Right forelimb (tissue), 1 donor: ENCODE measurements around the gene TSNAX.
"Not testable (repeated sequence)": the region's sequence is repeated elsewhere in the genome, so short reads cannot be mapped to it uniquely, and the experiment has no call there.

Experiments
- DNase-seq: peaks from one replicate; pipeline ENCODE4 v3.0.0-alpha.2; 2018

The TSNAX gene, protein sequence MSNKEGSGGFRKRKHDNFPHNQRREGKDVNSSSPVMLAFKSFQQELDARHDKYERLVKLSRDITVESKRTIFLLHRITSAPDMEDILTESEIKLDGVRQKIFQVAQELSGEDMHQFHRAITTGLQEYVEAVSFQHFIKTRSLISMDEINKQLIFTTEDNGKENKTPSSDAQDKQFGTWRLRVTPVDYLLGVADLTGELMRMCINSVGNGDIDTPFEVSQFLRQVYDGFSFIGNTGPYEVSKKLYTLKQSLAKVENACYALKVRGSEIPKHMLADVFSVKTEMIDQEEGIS

DNA sequence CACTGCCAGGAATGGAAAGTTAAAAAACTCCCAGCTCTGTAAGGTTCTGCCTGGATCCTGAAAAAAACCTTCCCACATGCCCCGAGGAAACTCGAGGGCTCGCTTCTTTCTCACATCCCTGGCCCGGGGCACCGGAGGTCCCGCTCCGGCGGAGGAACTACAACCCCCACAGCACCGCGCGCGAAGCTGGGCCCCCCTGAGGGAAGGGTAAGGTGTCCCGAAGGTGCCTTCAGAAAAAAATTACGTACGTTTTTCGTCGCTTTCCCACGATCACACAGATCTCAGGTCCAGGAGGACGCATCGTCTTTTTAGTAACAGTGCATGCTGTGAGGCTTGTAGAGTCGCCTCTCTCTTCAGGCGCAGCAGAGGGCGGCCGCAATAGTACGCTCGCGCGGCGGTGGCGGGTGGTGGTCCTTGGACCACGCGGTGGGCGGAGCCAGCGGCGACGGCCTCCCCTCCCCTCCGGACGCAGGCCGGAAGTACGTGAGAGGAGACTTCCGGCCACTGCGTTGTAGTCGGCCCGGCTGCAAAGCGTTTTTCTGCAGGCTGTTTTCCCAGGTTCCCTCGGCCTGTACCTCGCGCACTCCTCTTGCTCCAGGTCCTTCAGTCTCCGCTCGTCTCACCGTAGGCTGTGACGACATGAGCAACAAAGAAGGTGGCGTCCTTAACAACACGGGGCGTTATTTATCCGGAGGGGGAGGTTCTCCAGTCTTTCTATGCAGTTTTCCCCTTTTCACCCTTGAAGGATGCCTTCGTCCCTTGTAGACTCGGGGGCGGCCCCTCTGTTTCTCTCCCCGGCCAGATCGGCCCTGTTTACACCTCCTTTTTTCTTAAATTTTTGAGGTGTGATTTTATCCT, at the start of gene TSNAX:
Gene TSNAX (plus strand): TSS at position 498 of the 858 bp plus-strand sequence. CDS start 142 bp downstream, at position 640.
- DNase-seq: peak; percentile 96

DNA sequence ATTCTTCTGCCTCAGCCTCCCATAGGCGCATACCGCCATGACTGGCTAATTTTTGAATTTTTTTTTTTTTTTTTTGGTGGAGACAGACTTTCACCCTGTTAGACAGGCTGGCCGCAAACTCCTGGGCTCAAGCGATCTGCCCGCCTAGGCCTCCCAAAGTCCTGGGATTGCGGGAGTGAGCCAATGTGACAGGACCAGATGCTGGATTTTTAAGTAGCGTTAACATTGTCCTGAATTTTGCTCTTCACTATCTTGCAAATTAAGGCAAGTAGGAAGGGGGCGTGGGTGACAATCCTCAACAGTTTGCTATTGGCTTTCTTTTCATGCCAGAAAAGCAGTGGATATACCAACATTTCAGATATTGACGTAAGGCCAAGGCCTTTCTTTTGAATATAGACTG, 49.7 kb upstream of the TSNAX start:
- no peak for DNase-seq

DNA sequence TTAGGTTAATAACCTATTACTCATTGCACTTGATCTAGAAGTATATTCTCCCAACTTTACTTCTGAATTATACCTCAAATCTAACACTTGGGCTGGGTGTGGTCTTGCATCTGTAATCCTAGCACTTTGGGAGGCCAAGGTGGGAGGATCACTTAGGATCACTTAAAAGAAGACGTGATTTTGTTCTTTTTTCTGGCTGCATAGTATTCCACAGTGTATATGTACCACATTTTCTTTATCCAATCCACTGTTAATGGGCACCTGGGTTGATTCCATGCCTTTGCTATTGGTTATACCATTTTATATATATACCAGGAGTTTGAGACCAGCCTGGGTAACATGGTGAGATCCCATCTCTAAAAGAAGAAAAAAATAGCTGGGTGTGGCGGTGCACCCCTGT, 48.5 kb upstream of the TSNAX start:
- no peak for DNase-seq

DNA sequence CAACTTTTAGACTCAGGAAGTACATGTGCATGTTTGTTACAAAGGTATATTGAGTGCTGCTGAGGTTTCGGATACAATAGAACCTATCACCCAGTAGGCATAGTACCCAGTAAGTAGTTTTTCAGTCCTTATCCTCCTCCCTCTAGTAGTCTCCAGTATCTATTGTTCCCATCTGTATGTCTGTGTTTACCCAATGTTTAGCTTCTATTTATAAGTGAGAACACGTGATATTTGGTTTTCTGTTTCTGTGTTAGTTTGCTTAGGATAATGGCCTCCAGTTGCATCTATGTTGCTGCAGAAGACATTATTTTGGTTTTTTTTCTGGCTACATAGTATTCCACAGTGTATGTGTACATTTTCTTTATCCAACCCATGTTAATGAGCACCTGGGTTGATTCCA, 47.2 kb upstream of the TSNAX start:
- DNase-seq: no peak

DNA sequence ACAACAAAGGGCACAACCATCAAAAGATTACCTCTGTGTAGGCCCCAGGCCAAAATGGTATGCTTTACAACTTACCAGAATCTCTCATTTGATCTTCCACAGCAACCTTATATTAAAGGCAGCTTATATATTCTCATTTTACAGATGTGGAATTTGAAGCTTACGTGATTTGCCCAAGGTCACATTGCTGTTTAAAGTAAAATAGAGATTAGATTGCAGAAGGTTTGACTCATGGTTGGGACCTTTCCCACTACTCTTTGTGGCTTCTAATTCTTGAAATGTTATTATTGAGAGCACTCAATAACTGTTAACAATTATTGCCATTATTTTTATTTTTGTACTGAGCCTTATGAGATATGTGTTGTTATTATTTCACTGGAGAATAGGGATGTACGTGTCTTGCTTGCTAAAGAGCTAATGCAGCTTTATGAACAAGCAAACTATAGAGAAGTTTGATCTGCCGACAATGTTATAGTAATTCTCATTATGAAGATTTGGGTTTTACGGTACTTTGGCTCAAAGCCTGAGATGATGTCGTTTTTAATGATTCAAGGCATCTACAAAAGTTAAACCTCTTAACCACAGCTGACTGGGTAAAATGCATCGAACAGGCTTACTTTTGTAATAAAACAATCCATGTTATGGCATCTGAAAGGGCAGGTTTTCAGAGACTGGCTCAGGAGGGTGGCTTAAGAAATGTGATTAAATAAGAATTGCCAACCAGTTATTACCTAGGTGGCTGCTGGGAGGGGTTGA, 43.3 kb upstream of the TSNAX start:
- DNase-seq: no peak

DNA sequence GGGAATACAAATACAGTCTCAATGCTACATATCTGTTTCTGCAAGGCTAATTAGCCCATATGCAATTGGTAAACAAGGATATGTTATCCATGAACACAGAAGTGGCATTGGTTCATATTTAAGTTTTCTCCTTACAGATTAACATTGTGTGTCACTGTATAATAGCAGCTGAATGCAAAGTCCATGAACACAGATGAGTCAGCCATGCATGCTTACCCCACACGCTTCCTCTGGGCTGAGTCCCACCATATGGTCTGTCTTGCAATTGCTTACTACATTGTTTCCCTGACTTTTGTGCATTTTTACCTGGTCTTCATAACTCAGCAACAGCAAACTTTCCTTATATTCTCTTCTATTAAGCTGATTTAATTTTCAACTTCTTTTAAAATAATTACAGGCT, 41.5 kb upstream of the TSNAX start:
- no peak for DNase-seq

DNA sequence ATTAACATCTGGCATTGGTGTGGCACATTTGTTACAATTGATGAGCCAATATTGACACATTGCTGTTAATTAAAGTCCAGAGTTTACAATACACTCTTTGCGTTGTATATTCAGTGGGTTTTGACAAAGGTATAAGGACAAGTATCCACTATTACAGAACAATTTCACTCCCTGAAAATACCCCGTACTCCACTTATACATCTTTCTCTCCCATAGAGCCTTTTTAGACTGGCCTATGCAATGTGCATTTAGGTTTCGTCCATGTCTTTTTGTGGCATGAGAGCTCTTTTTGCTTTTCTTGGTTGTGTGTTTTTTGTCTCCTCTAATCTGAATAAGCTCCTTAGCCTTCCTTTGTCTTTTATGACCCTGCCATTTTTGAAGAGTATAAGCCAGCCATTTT, 40.6 kb upstream of the TSNAX start:
- no peak for DNase-seq

GRCh38 chr1:231493421-231494185, 34.9 kb upstream of the TSNAX start:
- no peak for DNase-seq

- DNase-seq: no peak
Observed at GRCh38 chr1:231494439-231495110, 33.9 kb upstream of the TSNAX start.

- DNase-seq: no peak
Observed at GRCh38 chr1:231497629-231498152, 30.8 kb upstream of the TSNAX start.

DNA sequence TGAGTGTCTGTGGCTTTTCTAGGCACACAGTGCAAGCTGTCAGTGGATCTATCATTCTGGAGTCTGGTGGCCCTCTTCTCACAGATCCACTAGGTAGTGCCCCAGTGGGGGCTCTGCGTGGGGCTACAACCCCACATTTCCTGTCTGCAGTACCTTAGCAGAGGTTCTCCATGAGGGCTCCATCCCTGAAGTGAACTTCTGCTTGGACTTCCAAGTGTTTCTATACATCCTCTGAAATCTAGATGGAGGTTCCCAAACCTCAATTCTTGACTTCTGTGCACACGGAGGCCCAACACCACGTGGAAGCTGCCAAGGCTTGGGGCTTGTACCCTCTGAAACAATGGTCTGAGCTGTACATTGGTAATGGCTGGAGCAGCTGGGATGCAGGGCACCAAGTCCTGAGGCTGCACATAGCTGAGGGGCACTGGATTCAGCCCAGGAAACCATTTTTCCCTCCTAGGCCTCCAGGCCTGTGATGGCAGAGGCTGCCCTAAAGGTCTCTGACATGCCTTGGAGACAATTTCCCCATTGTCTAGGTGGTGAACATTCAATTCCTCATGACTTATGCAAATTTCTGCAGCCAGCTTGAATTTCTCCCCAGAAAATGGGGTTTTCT, 29.2 kb upstream of the TSNAX start:
- DNase-seq: no peak

DNA sequence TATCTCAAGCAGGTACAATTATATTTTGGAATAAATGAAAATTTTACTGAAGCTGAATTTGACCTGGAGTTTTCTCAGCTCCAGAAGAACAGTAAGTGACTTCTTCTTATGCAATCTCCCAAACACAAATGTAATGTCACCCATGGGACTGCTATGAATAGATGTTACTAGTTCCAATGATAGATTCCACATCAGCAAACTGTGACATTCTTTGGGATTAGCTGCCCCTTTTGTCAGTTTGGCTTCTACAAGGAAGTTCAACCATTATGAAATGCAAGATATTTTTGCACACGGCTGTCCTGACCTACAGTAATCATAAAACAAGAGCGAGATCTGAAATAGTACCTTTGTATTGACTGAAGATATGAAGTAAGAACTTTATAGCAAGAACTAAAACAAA, 27.8 kb upstream of the TSNAX start:
- DNase-seq: no peak

GRCh38 chr1:231503168-231503567, 25.3 kb upstream of the TSNAX start:
- not testable (repeated sequence) for DNase-seq

- DNase-seq: no peak
Observed at GRCh38 chr1:231507476-231508355, 20.8 kb upstream of the TSNAX start.

- no peak for DNase-seq
Observed at GRCh38 chr1:231508497-231508896, 20.0 kb upstream of the TSNAX start.

DNA sequence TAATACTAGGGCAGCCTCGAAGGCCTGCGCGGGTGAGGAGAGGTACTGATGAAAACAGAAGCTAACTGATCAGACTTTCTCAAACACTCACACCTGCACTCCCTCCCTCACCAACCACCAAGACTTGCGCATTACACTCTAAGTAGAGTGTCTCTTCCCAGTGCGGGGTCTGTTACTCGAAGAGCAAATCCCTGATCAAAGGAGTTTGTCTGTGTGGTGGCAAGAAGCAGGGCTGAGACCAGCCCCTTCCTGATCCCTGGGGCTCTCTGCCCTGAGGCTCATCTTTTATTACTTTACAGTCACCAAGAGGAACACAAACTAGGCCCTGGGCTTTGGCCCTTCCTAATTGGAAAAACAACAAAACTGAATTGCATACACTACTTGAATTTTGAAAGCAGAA, 19.5 kb upstream of the TSNAX start:
- DNase-seq: no peak

DNA sequence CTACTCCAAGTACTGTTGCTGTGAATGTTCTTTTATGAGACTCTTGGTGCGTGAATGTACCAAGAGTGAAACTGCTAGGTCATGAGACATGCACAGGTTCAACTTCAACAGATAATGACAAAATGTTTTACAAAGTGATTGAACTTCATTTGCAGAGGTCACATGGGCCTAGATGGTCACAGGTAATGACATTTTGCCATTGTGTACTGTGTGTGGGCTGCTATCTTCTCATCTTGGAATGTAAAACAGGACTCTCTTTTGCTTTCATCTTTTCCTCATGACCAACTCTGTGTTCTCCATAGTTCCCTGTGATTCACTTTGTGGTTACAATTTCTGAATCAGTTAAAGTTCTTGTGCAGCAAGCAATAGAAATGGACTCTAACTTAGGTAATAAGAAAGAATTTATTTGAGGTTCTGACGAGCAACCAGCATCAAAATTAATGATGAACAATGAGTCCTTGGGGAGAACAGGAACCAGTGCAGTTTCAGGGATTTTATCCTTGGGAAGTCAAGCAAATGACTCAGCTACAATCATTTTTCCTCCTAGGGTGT, 16.2 kb upstream of the TSNAX start:
- DNase-seq: no peak

DNA sequence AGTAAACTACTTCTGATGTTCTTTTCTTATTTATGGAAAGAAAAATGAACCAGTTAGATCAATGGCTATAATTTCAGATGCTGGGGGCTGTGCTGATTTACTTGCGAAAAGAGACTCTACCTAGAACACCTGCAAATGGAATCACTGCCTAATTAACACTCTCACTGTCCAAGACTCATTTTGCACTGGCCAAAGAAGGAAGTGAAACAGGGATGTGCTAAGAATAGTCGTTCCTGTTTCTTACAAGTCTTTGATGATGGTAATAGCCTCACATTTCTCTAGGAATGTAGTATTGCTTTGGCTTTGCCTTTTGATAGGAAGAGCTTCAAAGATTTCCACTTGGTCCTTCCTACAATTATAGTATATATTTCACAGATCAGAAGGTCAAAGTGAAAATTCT, 12.7 kb upstream of the TSNAX start:
- DNase-seq: no peak

DNA sequence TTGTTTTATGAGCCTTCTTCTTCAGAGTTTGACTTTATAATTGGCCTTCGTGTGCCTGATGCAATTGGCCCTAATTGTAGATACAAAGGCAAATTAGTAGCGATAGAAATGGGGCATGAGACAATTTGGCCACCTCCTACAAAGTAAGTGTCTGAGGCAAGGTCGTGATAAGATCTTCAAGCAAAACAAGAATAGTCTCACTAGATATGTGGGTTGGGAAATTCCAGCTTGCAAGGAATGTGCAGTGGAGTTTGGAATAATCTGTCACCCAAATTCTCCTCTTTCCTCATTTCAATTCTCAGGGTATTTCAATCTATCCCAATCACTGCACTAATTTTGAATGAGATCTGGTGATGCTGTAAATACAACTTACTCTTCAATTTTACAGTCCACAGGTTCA, 11.4 kb upstream of the TSNAX start:
- no peak for DNase-seq

GRCh38 chr1:231518485-231519034, 9.9 kb upstream of the TSNAX start:
- DNase-seq: no peak
